Activated CD4-positive, alpha-beta T cell treated with anti-CD3 and anti-CD28 coated beads, Interleukin-2, Interleukin-4, amounts not matched to agents 100 ng/mL and 50 ng/mL, durations not matched to agents 16 hours and 8 hours (primary cell): Measurements from ENCODE around the gene PPP1R27.

Experiments
- DNase-seq: peaks from one replicate; pipeline ENCODE4 v3.0.0-alpha.2; 2020; ENCODE audit warnings: low spot score

The PPP1R27 gene

DNA sequence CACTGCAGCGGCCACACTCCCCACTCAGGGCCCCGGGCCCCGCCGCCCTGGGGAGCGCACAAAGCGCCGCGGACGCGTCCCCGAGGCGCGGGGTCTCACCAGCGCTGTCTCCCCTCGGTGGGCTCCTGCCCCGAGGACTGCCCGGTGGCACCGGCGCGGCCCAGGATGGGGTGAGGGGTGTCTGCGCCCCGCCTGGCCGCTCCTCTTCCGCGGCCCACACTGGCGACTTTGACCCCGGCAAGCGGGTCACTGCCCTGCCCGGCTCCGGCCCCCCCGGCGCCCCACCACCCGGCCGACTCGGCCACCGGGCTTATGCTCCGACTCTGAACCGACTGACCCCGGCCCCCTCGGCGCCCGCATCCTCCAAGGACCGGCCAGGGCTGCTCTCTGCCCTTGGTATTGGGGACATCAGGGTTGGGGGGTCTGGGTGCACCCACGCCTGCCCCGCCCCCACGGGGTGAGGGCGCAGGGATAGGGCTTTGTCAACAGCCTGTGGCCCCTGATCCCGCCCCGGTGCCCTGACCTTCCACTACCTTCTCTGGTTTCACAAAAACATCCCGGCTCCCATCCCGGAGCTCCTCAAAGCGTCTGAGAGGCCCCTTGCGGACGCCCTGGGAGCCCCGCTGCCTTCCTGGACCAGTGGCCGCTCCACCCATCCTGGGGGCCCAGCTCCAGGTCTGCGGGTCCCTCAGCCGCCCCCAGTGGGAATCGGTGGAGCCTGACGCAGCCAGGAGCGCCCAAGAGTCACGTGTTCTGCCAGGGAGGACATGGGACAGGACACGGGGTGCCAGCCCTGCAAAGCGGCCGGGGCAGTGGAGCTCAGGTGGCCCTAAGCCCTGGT, 30.1 kb downstream of the PPP1R27 start:
- no peak for DNase-seq

DNA sequence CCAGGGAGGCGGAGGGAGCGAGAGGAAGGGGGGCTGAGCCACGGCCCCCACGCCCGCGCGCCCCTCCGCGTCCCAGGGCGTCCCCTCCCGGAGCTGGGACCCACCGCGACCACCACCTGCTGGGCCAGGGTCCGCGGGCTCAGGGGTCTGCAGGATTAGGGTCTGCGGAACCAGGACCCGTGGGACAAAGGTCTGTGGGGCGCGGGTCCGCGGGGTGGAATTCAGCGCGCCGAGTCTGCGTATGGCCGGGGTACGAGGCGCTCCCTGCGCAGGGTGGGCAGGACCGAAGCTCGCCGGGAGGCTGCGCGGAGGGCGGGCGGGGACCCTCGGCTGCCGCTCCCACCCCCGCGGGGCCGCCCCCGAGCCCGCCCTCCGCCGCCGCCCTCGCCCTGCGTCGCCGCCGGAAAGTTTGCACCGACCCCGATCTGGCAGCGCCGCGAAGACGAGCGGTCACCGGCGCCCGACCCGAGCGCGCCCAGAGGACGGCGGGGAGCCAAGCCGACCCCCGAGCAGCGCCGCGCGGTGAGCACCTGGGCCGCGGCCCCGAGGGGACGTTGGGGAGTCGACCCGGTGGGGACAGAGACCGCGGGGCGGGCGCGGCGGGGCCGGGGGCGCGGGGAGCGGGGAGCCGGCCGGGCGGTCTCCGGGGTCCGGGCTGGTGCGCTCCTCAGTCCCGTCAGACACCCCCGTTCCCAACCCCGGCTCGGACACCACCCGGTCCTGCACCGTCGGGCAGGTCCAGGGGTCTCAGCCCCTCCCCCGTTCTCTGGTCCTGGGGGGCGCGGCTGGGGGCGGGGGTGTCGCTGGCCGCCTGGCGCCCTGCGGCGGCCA, 30.9 kb downstream of the PPP1R27 start, which contains the start of gene GCGR:
TSS of gene GCGR (plus strand) at position 423 of the 831 bp plus-strand sequence. CDS start 4,869 bp downstream, outside the sequence.
- DNase-seq, result no peak

DNA sequence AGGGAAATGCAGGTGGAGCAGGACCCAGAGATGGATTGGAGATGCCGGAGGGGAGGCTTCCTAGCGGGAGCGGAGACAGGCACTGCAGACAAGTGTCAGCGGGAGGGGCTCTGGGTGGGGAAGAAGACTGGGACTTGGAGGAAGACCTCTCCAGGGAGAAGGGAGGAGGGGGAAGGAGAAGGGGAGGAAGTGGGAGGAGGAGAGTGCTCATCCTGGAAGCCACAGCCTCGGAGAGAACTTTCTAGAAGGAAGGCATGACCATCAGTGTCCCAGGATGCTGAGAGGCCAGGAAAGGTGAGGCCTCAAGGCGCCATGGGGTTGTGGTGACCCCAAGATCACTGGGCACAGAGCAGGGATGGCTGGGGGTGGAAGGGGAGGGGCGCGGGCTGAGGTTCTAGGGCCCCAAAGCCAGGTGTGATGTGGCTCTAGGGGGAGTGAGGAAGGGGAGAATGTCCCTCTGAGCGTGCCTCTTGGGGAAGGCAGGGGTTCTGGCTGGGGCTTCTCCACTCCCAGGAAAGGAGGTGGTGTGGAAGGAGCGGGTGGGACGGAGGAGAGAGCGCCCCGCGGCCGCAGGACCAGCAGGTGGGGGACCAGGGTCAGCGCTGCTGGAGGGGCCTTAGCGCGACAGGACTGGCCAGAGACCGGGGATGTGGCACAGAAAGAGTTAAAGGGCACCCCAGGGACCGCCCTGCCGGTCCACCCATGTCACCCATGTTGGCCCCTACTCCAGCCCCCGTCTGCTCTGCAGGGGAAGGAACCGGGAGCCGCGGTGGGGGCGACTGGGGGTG, 31.8 kb downstream of the PPP1R27 start:
- DNase-seq, result no peak

DNA sequence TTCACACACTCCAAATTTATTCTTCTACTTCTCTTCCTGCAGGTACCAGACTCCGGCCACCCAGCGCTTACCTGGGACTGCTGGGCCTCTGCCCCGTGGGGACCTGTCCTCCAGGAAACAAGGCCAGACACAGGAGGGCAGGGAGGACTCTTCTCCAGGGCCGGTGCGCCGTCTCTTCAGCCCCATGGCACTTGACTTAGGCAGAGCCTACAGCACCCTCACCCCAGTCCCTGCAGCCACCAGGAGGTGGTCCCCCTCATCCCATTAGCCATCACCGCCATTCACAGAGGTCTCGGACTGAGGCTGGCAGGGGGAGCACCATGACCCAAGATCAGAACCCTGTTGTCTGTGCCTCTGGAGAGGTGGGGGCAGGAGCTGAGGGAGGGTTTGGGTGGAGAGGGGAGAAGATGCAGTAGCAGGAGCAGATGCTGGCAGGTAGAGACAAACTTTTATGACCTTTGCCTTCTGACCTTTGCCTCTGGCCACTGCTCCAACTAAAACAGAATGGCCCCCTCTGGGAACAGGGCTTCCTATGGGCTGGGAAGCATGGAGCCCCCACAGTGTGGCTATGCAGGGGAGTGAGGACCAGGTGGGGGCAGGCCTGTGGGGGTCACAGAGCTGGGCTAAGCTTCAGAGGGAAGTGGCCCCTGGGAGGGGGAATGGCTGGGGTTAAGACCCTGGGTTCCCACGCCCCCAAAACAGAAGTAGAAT, 32.6 kb downstream of the PPP1R27 start:
- no peak for DNase-seq

DNA sequence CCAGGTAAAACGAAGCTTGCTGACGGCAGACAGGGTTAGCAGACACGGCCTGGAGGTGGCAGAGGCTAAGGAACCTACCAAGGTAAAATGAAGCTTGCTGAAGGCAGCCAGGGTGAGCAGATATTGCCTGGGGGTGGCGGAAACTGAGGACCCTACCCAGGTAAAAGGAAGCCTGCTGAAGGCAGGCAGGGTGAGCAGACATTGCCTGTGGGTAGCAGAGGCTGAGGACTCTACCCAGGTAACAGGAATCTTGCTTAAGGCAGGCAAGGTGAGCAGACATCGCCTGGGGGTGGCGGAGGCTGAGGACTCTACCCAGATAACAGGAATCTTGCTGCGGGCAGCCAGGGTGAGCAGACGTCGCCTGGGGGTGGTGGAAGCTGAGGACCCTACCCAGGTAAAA, 33.5 kb downstream of the PPP1R27 start:
- DNase-seq, result no peak

DNA sequence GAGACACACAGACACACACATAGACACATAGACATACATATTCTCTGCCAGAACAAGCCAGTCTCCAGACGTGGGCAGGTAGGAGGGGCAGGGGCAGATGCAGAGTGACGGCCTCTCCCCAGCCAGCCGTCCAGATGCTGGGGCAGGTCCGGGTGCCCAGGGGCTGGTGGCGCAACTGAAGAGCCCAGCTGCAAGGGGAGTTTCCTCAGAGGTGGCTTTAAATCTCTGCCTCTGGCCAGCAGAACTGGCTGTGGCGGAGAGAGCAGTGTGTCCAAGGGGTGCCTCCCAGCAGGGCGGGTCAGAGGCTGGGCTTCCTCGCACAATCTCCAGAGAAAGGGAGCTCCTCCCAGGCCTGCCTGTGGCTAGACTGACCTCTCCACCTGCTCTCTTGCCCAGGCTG, 40.3 kb downstream of the PPP1R27 start:
- no peak for DNase-seq

DNA sequence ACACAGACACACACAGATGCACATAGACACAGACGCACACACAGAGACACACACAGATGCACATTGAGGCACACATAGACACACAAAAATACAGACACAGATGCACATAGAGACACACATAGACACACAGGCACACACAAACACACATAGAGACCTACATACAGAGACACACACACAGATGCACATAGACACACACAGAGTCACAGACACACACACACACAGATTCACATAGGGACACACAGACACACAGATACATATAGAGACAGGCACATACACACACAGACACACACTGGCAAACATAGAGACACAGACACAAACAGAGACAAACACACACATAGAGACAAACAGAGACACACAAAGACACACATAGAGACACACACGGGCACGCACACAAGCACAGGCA, 40.8 kb downstream of the PPP1R27 start:
- DNase-seq, result no peak

DNA sequence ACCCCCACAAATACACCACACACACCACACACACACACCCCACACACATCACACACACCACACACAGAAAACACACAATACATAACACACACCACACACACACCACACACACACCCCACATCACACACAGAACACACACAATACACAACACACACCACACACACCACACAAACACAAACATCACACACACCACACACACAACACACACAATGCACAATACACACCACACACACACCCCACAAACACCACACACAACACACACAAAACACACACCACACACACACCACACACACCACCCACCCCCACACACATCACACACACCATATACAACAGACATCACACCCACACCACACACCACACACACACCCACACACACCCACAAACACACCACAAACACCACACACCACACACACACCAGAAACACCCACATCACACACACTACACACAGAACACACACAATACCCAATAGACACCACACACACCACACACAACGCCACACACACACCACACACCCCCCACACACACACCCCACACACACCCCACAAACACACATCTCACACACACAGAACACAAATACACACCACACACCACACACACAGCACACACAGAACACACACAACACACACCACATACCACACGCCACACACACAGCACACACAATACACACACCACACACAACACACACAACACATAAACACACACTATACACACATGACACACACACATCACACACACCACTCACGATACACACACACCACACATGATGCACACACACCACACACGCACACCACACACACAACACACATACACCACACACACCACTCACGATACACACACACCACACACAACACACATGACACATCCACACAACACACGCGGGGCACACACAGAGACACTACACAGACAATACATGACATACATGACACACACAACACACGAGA, 41.9 kb downstream of the PPP1R27 start:
- DNase-seq, result no peak
